IPS-18c (cell line): ENCODE measurements around the gene DPYSL3.

Source experiments
- H3K4me3 ChIP-seq: 2 replicates; pipeline ENCODE4 v1.7.0; 2013; ENCODE audit warnings: low read depth, mild to moderate bottlenecking, low read length, moderate library complexity; ENCODE audit not compliant: insufficient read depth
- H3K9me3 ChIP-seq: one replicate; pipeline ENCODE4 v1.6.1; 2013; ENCODE audit warnings: mild to moderate bottlenecking, low read length, moderate library complexity; ENCODE audit not compliant: control insufficient read depth, insufficient read depth

DPYSL3 gene

DNA sequence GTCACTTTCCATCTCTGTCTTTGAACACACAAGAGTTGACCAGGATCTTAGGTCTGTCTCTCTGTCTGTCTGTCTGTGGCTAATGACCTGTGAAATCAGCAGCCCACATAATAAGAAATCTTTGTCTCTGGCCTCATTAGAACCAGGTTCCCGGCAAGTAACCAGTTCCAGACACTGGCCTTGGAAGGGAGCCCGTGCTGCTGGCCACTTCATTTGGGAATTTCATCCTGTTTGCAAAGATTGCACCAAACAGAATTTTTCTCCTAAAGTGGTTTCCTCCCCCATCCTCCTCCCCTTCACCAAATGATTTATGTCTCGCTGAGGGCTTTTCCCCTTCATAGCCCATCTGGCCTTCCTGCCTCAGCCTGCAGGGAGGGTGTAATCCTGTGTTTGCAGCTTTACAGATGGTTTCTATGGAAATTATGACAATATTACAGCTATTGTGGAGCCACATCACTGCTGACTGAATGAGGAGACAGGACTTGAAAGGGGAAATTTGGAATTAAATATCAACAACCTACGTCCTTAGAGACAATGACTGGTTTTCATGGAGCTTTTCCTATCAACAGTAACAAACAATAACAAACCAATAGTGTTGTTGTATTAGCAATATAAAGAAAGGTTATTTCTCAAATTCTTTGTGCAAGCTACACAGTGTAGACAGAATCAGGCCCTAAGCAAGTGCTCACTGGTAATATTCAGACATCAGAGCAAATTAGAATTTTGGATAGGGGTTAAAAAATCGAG, 25.7 kb downstream of the DPYSL3 start:
- Histone ChIP-seq H3K9me3 (no peaks in the 10 kb centered on the region), H3K4me3 (no peak overlapping the region)

GRCh38 chr5:147483188-147483790, 26.6 kb downstream of the DPYSL3 start:
- H3K4me3 ChIP-seq: no peak overlapping the region
- H3K9me3 ChIP-seq: no peaks in the 10 kb centered on the region

- no peaks in the 10 kb centered on the region for H3K9me3 ChIP-seq
- H3K4me3 ChIP-seq: no peak overlapping the region
Observed at GRCh38 chr5:147482706-147483180, 27.1 kb downstream of the DPYSL3 start.

DNA sequence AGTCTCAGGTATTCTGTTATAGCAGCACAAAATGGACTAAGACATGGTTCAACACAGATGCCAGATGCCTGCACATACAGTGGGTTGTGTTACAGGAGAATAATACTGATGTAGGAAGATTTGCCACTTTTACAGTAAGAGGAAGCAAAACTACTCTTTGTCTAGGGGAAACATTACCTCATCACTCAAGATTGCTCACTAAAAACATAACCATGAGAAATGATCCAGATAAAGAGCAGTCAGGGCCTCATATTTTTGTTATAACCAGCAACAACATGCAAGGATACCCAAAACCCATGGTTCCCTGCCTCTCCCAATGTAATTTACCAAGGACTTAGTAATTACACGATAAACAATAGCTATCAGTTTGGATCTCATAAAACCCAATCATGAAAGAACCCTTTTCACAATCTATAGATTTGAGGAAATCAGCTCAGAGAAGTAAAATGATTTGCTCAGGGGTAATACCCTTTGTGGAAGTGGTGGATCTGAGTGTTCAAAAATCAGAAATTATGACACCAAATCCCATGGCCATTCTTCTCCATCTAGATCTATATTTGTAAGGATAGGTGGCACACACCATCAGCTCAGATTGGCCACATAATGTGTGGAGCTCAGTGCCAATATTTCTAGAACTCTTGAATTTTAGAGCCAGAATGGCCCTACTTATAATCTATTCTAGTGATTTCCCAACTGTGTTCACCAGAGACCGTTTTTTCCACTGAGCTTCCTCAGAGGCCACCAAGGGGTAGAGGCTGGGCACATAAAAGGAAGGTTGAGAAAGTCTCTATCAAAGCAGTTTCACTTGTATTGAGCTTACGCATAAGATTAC, 27.8 kb downstream of the DPYSL3 start:
- Histone ChIP-seq H3K9me3 (no peaks in the 10 kb centered on the region), H3K4me3 (no peak overlapping the region)

DNA sequence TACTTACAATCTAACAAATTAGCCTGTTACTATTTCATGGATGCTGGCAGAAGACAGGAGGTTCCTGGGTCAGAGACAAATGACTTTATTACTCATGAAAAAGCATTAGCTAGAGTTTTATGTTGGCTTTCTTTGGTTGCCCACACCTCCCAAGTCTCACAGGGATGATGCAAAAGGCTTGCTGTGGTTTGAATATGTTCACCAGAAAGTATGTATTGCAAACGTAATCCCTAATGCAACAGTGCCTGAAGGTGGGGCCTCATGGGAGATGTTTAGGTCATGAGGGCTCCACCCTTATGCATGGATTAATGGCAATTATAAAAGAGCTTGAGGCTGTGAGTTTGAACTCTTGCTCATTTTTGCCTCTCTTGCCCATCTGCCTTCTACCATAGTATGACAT, 28.5 kb downstream of the DPYSL3 start:
- no peak overlapping the region for H3K4me3 ChIP-seq
- H3K9me3 ChIP-seq: no peaks in the 10 kb centered on the region

DNA sequence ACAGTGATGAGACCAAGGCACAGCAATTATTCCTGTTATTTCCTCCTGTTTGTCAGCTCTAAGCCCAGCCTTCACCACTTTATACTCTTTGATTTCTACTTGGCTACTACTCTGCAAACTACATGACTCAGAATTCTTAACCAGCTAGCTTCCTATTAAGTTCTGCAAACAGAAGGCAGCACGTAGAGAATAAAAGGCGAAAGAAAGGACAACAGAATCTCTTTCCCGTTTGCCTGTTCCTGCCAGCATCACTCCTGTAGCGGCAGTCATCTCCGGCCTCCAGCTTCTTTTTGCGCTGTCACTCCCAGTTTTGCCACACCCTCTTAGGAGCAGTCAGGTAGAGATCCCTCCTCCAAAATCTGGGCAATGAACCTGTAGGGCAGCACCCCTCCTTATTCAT, 29.9 kb downstream of the DPYSL3 start:
- no peak overlapping the region for H3K4me3 ChIP-seq
- no peaks in the 10 kb centered on the region for H3K9me3 ChIP-seq

- no peak overlapping the region for H3K4me3 ChIP-seq
- H3K9me3 ChIP-seq: no peaks in the 10 kb centered on the region
Observed at GRCh38 chr5:147479444-147479843, 30.4 kb downstream of the DPYSL3 start.

DNA sequence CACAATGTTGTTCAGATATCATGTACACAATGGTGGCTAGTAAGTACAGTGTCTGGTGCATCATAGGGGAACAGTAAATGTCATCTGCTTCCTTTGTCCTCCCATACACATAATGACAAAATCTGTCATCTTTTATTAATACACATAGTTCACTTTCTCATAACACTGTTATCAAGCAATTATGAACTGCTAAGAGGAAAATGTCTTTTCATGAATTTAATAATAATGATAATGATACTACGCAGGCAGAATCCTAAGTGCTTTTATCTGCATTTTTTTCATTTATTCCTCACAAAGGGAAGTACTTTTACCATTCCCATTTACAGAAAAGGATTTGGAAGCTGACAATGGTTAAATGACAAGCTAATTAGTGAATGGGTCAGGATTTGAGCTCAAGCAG, 35.7 kb downstream of the DPYSL3 start:
- H3K4me3 ChIP-seq: no peak overlapping the region
- no peaks in the 10 kb centered on the region for H3K9me3 ChIP-seq

- H3K4me3 ChIP-seq: no peak overlapping the region
- no peaks in the 10 kb centered on the region for H3K9me3 ChIP-seq
Observed at GRCh38 chr5:147472664-147473475, 37.0 kb downstream of the DPYSL3 start.

DNA sequence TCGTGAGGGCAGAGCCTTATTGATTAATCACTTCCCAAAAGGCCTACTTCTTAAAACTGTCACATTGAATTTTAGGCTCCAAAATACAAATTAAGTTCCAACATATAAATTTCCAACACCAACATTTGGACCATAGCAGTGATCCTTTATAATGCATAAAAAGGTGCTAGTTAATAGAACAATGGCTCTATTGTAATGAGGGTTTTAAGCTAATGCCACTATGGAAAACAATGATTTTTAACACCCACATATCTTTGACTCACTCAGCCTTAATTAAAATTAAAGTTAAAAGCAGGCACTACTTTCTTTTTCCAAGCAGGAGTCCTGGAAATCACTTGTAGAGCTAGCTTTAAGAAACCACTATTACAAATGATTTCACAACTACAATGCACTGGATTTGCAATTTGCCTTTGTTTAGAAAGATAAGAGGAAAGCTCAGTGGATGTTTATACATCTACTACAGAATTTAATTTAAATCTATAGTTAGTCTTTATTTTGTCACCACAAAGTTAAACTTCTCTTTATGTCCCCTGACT, 41.8 kb downstream of the DPYSL3 start:
- Histone ChIP-seq H3K9me3 (no peaks in the 10 kb centered on the region), H3K4me3 (no peak overlapping the region)

DNA sequence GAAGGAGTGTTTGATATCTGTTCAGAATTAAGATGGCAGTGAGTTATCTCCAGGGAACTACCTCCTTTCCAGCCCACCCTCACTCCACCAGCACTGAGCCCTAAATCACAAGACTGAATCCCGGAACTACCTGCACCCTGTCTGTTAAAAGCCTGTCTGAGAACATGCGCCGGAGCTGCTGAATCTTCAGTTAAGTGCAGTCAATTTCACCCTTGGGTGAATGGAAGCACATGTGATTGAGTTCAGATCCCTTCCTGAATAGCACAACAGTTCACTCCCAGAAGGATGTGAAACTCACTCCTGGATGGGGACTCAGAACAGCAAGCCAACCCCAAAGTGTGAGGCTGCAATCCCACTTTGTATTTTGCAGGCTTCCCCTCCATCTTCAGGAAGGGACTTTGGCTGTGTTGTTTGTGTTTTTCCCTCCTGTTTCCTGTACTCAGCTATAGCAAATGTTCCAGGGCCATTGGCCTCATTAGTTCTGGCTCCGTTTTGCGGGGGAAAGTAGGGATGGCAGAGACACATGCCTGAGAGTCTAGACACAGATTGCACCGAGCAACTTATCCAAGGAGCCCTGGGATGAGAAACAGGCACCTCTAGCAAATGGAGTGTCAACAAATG, 43.4 kb downstream of the DPYSL3 start:
- H3K9me3 ChIP-seq: no peaks in the 10 kb centered on the region
- H3K4me3 ChIP-seq: no peak overlapping the region

- no peak overlapping the region for H3K4me3 ChIP-seq
- peaks cover 3% of the 10 kb centered on the region for H3K9me3 ChIP-seq
Observed at GRCh38 chr5:147465747-147466146, 44.1 kb downstream of the DPYSL3 start.

- H3K4me3 ChIP-seq: no peak overlapping the region
- H3K9me3 ChIP-seq: peaks cover 4% of the 10 kb centered on the region
Observed at GRCh38 chr5:147464211-147464610, 45.7 kb downstream of the DPYSL3 start.

DNA sequence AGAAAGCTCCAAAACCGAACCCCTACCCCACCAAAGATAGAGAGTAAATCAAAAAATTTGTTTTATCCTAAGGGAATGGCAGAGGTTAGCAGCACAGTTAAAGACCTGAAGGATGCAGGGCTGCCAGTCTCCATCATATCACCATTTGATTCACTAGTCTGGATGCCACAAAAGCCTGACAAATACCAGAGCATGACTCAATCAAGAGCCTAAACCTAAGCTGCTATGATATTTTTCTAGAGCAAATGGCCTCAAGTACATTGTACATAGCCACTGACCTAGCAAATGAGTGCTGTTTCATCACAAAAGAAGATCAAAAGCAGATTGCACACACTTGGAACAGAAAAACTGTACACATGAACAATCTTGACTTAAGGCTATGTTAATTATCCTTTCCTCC, 48.0 kb downstream of the DPYSL3 start:
- Histone ChIP-seq H3K9me3 (peaks cover 4% of the 10 kb centered on the region), H3K4me3 (no peak overlapping the region)

DNA sequence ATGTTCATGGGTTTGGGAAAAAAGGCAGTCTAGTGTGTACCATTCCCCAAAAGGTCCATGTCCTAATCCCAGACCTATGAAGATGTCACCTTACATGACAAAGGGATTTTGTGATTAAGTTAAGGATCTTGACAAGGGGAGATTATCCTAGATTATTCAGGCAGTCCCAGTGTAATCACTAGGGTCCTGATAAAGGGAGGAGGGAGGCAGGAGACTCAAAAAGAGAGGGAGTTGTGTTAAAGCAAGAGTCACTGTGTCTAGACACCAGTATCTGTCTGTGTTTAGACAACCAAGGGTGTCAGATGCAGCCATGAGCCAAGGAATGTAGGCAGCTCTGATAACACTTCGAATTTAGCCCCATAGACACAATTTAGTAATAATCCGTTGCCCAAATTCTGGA, 49.5 kb downstream of the DPYSL3 start:
- Histone ChIP-seq H3K4me3 (no peak overlapping the region), H3K9me3 (peaks cover 4% of the 10 kb centered on the region)

GRCh38 chr5:147458581-147458980, 51.3 kb downstream of the DPYSL3 start:
- H3K9me3 ChIP-seq: peaks cover 4% of the 10 kb centered on the region
- no peak overlapping the region for H3K4me3 ChIP-seq
